GM23248 (cell line): ENCODE data around the gene TRIM40. TPM values are rescaled to one million over a fixed set of nuclear protein-coding genes. Genes with fewer than 3 reads are reported as not detected.

Experiments used
- DNase-seq: peaks from one replicate; pipeline ENCODE4 v3.0.0-alpha.2; 2015
- H2AFZ ChIP-seq: fragments of 200-600 bp; sonication (generic); 2 replicates; pipeline ENCODE4 v1.6.1; 2016; ENCODE audit warnings: antibody characterized with exemption
- H3F3A ChIP-seq: fragments of 200-600 bp; sonication (generic); 2 replicates; pipeline ENCODE4 v1.6.1; 2016; ENCODE audit warnings: mild to moderate bottlenecking, antibody characterized with exemption, mixed run types; ENCODE audit not compliant: insufficient read depth
- H3K27ac ChIP-seq: fragments of 200-600 bp; sonication (generic); 2 replicates; pipeline ENCODE4 v1.5.1; 2016; ENCODE audit warnings: mild to moderate bottlenecking
- H3K27me3 ChIP-seq: fragments of 200-600 bp; sonication (generic); replicated peaks from 2 replicates; pipeline ENCODE4 v1.6.1; 2016; ENCODE audit warnings: mild to moderate bottlenecking; ENCODE audit not compliant: insufficient read depth
- H3K36me3 ChIP-seq: fragments of 200-600 bp; sonication (generic); 2 replicates; pipeline ENCODE4 v1.6.1; 2016; ENCODE audit warnings: low read depth, mild to moderate bottlenecking
- H3K4me1 ChIP-seq: fragments of 200-600 bp; sonication (generic); 2 replicates; pipeline ENCODE4 v1.6.1; 2016; ENCODE audit warnings: mild to moderate bottlenecking; ENCODE audit not compliant: insufficient read depth
- H3K4me2 ChIP-seq: fragments of 200-600 bp; sonication (generic); one replicate; pipeline ENCODE4 v1.6.1; 2016; ENCODE audit warnings: mild to moderate bottlenecking; ENCODE audit not compliant: unreplicated experiment
- H3K4me3 ChIP-seq: fragments of 200-600 bp; sonication (generic); 2 replicates; pipeline ENCODE4 v1.5.1; 2016; ENCODE audit warnings: mild to moderate bottlenecking
- H3K79me2 ChIP-seq: fragments of 200-600 bp; sonication (generic); 2 replicates; pipeline ENCODE4 v1.6.1; 2016; ENCODE audit warnings: mild to moderate bottlenecking; ENCODE audit not compliant: insufficient read depth
- H3K9ac ChIP-seq: fragments of 200-600 bp; sonication (generic); 2 replicates; pipeline ENCODE4 v1.6.1; 2016; ENCODE audit warnings: mild to moderate bottlenecking
- H3K9me2 ChIP-seq: fragments of 200-600 bp; sonication (generic); 2 replicates; pipeline ENCODE4 v1.6.1; 2016; ENCODE audit warnings: mixed run types, mild to moderate bottlenecking, moderate library complexity; ENCODE audit not compliant: insufficient read depth
- H3K9me3 ChIP-seq: fragments of 200-600 bp; sonication (generic); one replicate; pipeline ENCODE4 v1.6.1; 2017; ENCODE audit warnings: low read depth
- H4K20me1 ChIP-seq: fragments of 200-600 bp; sonication (generic); 2 replicates; pipeline ENCODE4 v1.6.0; 2016; ENCODE audit not compliant: insufficient read depth
- EZH2 ChIP-seq: fragments of 200-600 bp; sonication (generic); IDR thresholded peaks from 2 replicates; pipeline ENCODE4 v1.6.1; 2018; ENCODE audit warnings: antibody characterized with exemption, mild to moderate bottlenecking; ENCODE audit not compliant: insufficient read depth, poor library complexity, severe bottlenecking
- EZH2phosphoT487 ChIP-seq: fragments of 200-600 bp; sonication (generic); IDR thresholded peaks from 2 replicates; pipeline ENCODE4 v1.6.1; 2018; ENCODE audit warnings: antibody characterized with exemption, moderate library complexity, mild to moderate bottlenecking, low read depth; ENCODE audit not compliant: insufficient read depth
- WGBS, 2 experiments: methylation state at CpG; one replicate each; pipeline ENCODE4 v1.1.6; 2015 to 2017; ENCODE audit warnings: low lambda C conversion rate in 2 of 2, low coverage in 1 of 2; ENCODE audit errors: missing lambda C conversion rate in 2 of 2; 5-methylcytosine and 5-hydroxymethylcytosine counted together
- in situ Hi-C: fragments of 300-500 bp; cut with MboI; formaldehyde crosslinking; loops from 2 replicates; pipeline ENCODE4 v1.15.0; 2020
- polyA plus RNA-seq: library from polyadenylated mRNA; unstranded; fragments of >200 nt; fragmentation: Nextera tagmentation; extraction: Ambion mirVana; gene quantifications from 2 replicates; pipeline ENCODE4 v1.2.1, GENCODE V29; 2016
- total RNA-seq: library from RNA; depleted of rRNA; stranded (reverse); fragments of >200 nt; shearing (Covaris generic); gene quantifications from 2 replicates; pipeline ENCODE4 v1.2.3, GENCODE V29; 2014

Gene TRIM40
- total and polyA plus RNA-seq, 2 experiments from 2014 or later = not detected

DNA sequence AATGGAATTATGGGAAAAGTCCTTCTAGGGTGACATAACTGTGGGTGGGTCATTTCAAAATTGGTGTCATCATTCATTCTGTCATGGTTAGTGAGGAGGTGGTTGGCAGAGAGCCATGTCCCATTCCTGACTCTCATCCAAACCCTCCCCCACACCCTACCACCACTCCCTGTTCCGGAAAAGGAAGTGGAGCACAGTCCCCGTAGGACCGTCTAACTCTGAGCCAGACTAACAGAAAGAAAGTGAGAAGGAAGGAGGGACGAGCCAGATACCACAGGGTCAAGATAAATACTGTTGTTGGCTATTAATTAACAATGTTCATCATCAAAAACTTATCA lies 20.3 kb downstream of the TRIM40 start:
- no peak overlapping the region for H3K27ac ChIP-seq
- H3K79me2 ChIP-seq = no peaks in the 10 kb centered on the region
- peaks cover 15% of the 10 kb centered on the region for H3F3A ChIP-seq
- H3K36me3 ChIP-seq = no peaks in the 10 kb centered on the region
- no peak overlapping the region for H3K9ac ChIP-seq
- H3K4me1 ChIP-seq = peaks cover 35% of the 10 kb centered on the region
- in situ Hi-C loops = no loop called here
- DNase-seq = peak; percentile 44
- H3K4me3 ChIP-seq = no peak overlapping the region
- H3K9me3 ChIP-seq = no peaks in the 10 kb centered on the region
- no peaks in the 10 kb centered on the region for H3K9me2 ChIP-seq
- no peak for TF ChIP-seq EZH2phosphoT487
- no peak for TF ChIP-seq EZH2
- 4 to 5% methylated on average over 4 of the region's 4 CpGs for WGBS, 2 experiments
- H3K27me3 ChIP-seq = no peaks in the 10 kb centered on the region
- H4K20me1 ChIP-seq = no peaks in the 10 kb centered on the region
- H2AFZ ChIP-seq = peak overlapping the region; percentile 53
- H3K4me2 ChIP-seq = no peak overlapping the region

DNA sequence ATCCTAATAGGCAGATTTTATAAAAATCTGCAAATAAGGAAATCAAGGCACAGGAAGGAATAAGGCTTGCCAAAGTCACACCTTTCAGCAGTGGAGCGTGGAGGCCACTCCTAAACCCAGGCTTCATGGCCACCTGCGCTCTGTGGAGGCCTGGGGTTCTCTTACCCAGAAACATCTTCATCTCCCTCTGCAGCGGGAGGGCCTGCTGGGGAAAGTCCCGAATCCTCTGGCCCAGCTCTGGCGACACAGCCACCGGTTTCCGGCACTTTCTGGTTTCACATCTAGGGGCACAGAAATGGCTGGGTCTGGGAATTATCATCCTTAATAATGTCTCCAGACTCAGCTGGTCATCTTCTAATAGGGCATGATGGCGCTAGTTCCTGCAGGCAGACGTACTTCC lies 20.8 kb downstream of the TRIM40 start:
- H4K20me1 ChIP-seq = no peaks in the 10 kb centered on the region
- peaks cover 35% of the 10 kb centered on the region for H3K4me1 ChIP-seq
- no peak for DNase-seq
- TF ChIP-seq EZH2phosphoT487 = no peak
- TF ChIP-seq EZH2 = no peak
- H3K27me3 ChIP-seq = no peaks in the 10 kb centered on the region
- WGBS, 2 experiments = 94 to 95% methylated on average over 9 of the region's 9 CpGs
- no peak overlapping the region for H3K9ac ChIP-seq
- H3F3A ChIP-seq = peaks cover 15% of the 10 kb centered on the region
- no peaks in the 10 kb centered on the region for H3K79me2 ChIP-seq
- peak overlapping the region; percentile 53; the same call in 1 of the 2 replicates for H2AFZ ChIP-seq
- H3K9me3 ChIP-seq = no peaks in the 10 kb centered on the region
- no peaks in the 10 kb centered on the region for H3K9me2 ChIP-seq
- H3K27ac ChIP-seq = no peak overlapping the region
- no peak overlapping the region for H3K4me3 ChIP-seq
- in situ Hi-C loops = no loop called here
- no peaks in the 10 kb centered on the region for H3K36me3 ChIP-seq
- H3K4me2 ChIP-seq = no peak overlapping the region

DNA sequence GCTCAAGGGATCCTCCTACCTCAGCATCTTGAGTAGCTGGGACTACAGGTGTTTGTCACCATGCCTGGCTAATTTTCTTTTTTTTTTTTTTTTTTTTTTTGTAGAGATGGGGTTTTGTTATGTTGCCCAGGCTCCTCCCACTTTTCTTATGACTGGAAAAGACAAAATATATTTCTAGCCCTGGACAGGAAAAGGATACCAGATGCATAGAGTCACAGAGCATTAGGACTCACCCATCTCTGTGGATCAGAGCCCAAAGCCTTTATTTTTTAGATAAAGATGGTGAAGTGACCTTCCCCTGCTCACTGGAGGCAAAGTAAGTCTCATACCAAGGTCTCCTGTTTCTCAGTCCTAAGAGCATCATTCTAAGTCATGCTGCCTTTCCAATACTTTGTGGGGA lies 21.6 kb downstream of the TRIM40 start:
- Histone ChIP-seq H3K4me1 (peaks cover 35% of the 10 kb centered on the region), H3K9me2 (no peaks in the 10 kb centered on the region), H3K27me3 (no peaks in the 10 kb centered on the region), H3K9ac (no peak overlapping the region), H3K4me2 (peak overlapping the region; percentile 10), H3K9me3 (no peaks in the 10 kb centered on the region), H2AFZ (no peak overlapping the region), H3K36me3 (no peaks in the 10 kb centered on the region), H3F3A (peaks cover 15% of the 10 kb centered on the region), H3K79me2 (no peaks in the 10 kb centered on the region), H4K20me1 (no peaks in the 10 kb centered on the region), H3K4me3 (no peak overlapping the region), H3K27ac (no peak overlapping the region)
- in situ Hi-C loops = no loop called here
- peak; percentile 70 for DNase-seq
- no peak for TF ChIP-seq EZH2
- TF ChIP-seq EZH2phosphoT487 = no peak

DNA sequence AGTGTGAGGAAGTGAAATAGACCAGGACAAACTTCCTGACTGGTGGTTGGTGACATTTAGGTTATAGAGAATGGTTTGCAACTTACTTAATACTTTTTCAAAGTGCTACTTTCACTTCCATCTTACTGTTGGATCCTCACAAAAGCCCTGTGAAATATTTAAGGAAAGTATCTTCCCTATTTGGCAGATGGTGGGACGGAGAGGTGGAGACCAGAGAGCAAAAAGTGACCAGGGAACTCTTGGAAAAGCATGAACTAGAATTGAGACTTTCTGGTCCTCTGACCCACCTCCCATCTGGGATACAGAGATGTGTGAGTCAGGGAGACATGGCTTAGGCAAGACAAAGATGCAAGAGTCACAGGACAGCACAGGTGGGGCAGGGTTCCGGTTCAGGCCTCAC lies 22.1 kb downstream of the TRIM40 start:
- no peaks in the 10 kb centered on the region for H3K79me2 ChIP-seq
- H3K9me3 ChIP-seq = no peaks in the 10 kb centered on the region
- no peaks in the 10 kb centered on the region for H4K20me1 ChIP-seq
- DNase-seq = no peak
- whole genome bisulfite sequencing, 2 experiments = 91 to 95% methylated on average over 2 of the region's 2 CpGs
- TF ChIP-seq EZH2 = no peak
- no peak for TF ChIP-seq EZH2phosphoT487
- H3F3A ChIP-seq = peaks cover 15% of the 10 kb centered on the region
- in situ Hi-C loops = no loop called here
- no peaks in the 10 kb centered on the region for H3K36me3 ChIP-seq
- H3K27me3 ChIP-seq = no peaks in the 10 kb centered on the region
- no peak overlapping the region for H2AFZ ChIP-seq
- peak overlapping the region; percentile 10 for H3K4me2 ChIP-seq
- H3K9me2 ChIP-seq = no peaks in the 10 kb centered on the region
- H3K4me3 ChIP-seq = no peak overlapping the region
- no peak overlapping the region for H3K27ac ChIP-seq
- H3K4me1 ChIP-seq = peaks cover 35% of the 10 kb centered on the region
- no peak overlapping the region for H3K9ac ChIP-seq

DNA sequence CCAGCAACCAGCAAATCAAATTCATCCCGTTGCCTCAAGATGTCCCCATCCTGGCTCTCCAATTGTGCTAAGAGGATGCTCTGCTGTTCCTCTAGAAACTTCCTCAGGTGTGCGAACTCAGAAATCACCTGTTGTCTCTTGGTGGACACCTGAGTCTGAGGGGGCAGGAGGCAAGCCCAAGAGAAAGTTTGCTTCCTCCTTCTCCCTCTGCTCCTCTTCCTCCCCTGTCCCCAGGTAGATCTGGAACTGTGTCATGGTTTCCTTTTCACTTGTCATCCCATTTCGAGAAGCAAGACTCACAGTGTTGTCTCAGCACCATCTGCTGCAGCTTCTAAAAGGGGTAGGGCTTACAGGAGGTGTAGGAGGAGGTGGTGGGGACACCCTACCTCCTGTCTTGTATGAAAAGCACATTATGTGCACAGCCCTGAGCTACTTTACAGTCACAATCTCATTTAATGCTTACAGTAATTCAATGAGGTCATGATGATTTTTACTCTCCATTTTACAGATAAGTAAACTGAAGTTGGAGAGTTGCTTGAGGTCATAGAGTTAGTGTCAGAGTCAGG lies 22.6 kb downstream of the TRIM40 start:
- no peak overlapping the region for H3K4me3 ChIP-seq
- H3K9me2 ChIP-seq = no peaks in the 10 kb centered on the region
- TF ChIP-seq EZH2 (no peak), EZH2phosphoT487 (no peak)
- no peak for DNase-seq
- H3K27me3 ChIP-seq = no peaks in the 10 kb centered on the region
- no peak overlapping the region for H3K27ac ChIP-seq
- H3K36me3 ChIP-seq = no peaks in the 10 kb centered on the region
- no peak overlapping the region for H3K9ac ChIP-seq
- no peaks in the 10 kb centered on the region for H4K20me1 ChIP-seq
- H3F3A ChIP-seq = peaks cover 15% of the 10 kb centered on the region
- no peak overlapping the region for H2AFZ ChIP-seq
- H3K79me2 ChIP-seq = no peaks in the 10 kb centered on the region
- WGBS, 2 experiments = 90 to 91% methylated on average over 3 of the region's 3 CpGs
- H3K4me1 ChIP-seq = peaks cover 35% of the 10 kb centered on the region
- H3K9me3 ChIP-seq = no peaks in the 10 kb centered on the region
- no peak overlapping the region for H3K4me2 ChIP-seq
- in situ Hi-C loops = no loop called here
